H1 (cell line): ENCODE results near the gene SPATS2. TPM values are rescaled to one million over a fixed set of nuclear protein-coding genes. Genes with fewer than 3 reads are reported as not detected.

Experiments
- CTCF ChIA-PET: fragments of 300-600 bp; sonication (Branson Sonifier 250); formaldehyde crosslinking; loops from one replicate; lab custom pipeline; 2021; ENCODE audit not compliant: partially characterized antibody; lab: Charles Lee
- POLR2A ChIA-PET: fragments of 300-600 bp; sonication (Branson Sonifier 250); formaldehyde crosslinking; loops from one replicate; lab custom pipeline; 2021; ENCODE audit warnings: inconsistent platforms; ENCODE audit not compliant: partially characterized antibody; lab: Charles Lee
- DNase-seq, 2 experiments: peaks; one replicate each; pipeline versions ENCODE4 v3.0.0 to v3.0.0-alpha.2; 2010 to 2022; ENCODE audit warnings: low spot score in 2 of 2, low read depth in 1 of 2, mixed read lengths in 1 of 2
- FAIRE-seq: peaks from 2 replicates; lab custom pipeline; 2011; peaks lifted over from hg19 to GRCh38; lab: Jason Lieb, UNC
- H2AFZ ChIP-seq: 2 replicates; pipeline ENCODE4 v1.8.1; 2012; ENCODE audit warnings: low read length, inconsistent platforms
- H2AK5ac ChIP-seq: 2 replicates; pipeline ENCODE4 v1.6.1; 2013; ENCODE audit warnings: low read depth, low read length
- H2BK120ac ChIP-seq: replicated peaks from 2 replicates; pipeline ENCODE3; 2013; ENCODE audit warnings: low read depth, low read length, inconsistent platforms
- H2BK12ac ChIP-seq: 2 replicates; pipeline ENCODE4 v1.6.1; 2013; ENCODE audit warnings: low read depth, low read length
- H2BK15ac ChIP-seq: 2 replicates; pipeline ENCODE4 v1.6.1; 2013; ENCODE audit warnings: low read length
- H2BK20ac ChIP-seq: 2 replicates; pipeline ENCODE4 v1.6.1; 2013; ENCODE audit warnings: low read length
- H2BK5ac ChIP-seq: 2 replicates; pipeline ENCODE4 v1.6.1; 2013; ENCODE audit warnings: low read depth, low read length
- H3K14ac ChIP-seq: 2 replicates; pipeline ENCODE4 v1.6.1; 2013; ENCODE audit warnings: inconsistent platforms; ENCODE audit not compliant: insufficient read length
- H3K18ac ChIP-seq: 2 replicates; pipeline ENCODE4 v1.6.1; 2013; ENCODE audit warnings: low read length; ENCODE audit errors: extremely low read depth
- H3K23ac ChIP-seq: 2 replicates; pipeline ENCODE4 v1.6.1; 2013; ENCODE audit warnings: inconsistent platforms; ENCODE audit not compliant: insufficient read length
- H3K23me2 ChIP-seq: 2 replicates; pipeline ENCODE4 v1.6.1; 2013; ENCODE audit warnings: low read depth, low read length
- H3K27ac ChIP-seq: 2 replicates; pipeline ENCODE4 v1.6.1; 2011; ENCODE audit warnings: low read depth, low read length, inconsistent platforms
- H3K27me3 ChIP-seq, 4 experiments: replicated peaks in 1 of 4; 1 replicate in 1 of 4; 2 replicates in 3 of 4; pipeline versions ENCODE4 v1.6.1 to v1.8.1; 2011 to 2013; ENCODE audit warnings: low read length in 3 of 4, mild to moderate bottlenecking in 3 of 4, inconsistent platforms in 2 of 4, mixed read lengths in 2 of 4, moderate library complexity in 1 of 4; ENCODE audit not compliant: control insufficient read depth in 3 of 4, insufficient read depth in 3 of 4; ENCODE audit errors: extremely low read depth in 1 of 4
- H3K36me3 ChIP-seq, 4 experiments: 2 replicates each; pipeline versions ENCODE4 v1.6.1 to v1.8.1; 2011 to 2013; ENCODE audit warnings: mild to moderate bottlenecking in 4 of 4, low read length in 3 of 4, moderate library complexity in 2 of 4, control low read depth in 1 of 4, inconsistent platforms in 1 of 4; ENCODE audit not compliant: insufficient read depth in 4 of 4, control insufficient read depth in 2 of 4
- H3K4ac ChIP-seq: replicated peaks from 2 replicates; pipeline ENCODE3; 2013; ENCODE audit warnings: low read length, low read depth, mixed read lengths, inconsistent platforms; ENCODE audit not compliant: insufficient read length
- H3K4me1 ChIP-seq, 4 experiments: replicated peaks in 1 of 4; 1 replicate in 1 of 4; 2 replicates in 3 of 4; pipeline versions ENCODE4 v1.6.1 to v1.8.1; 2011 to 2013; ENCODE audit warnings: low read length in 3 of 4, inconsistent platforms in 2 of 4, mixed read lengths in 1 of 4; ENCODE audit not compliant: insufficient read depth in 4 of 4, control insufficient read depth in 3 of 4
- H3K4me2 ChIP-seq, 2 experiments: 2 replicates each; pipeline versions ENCODE4 v1.6.1 to v1.8.1; 2011 to 2013; ENCODE audit warnings: low read depth in 2 of 2, low read length in 2 of 2, control low read depth in 1 of 2, inconsistent platforms in 1 of 2, mild to moderate bottlenecking in 1 of 2; ENCODE audit not compliant: insufficient read depth in 1 of 2
- H3K4me3 ChIP-seq, 4 experiments: fragments of 200-600, 300-600 bp in 1 of 4; sonication (generic), shearing (Covaris generic), sonication (Bioruptor Twin) in 1 of 4; 2 replicates each; pipeline versions ENCODE4 v1.5.1 to v1.8.1; 2011 to 2016; ENCODE audit warnings: low read length in 4 of 4, low read depth in 3 of 4, control low read depth in 2 of 4, inconsistent platforms in 2 of 4, mild to moderate bottlenecking in 2 of 4, mixed read lengths in 1 of 4, moderate library complexity in 1 of 4; ENCODE audit not compliant: insufficient read depth in 2 of 4; ENCODE audit errors: extremely low read depth in 1 of 4
- H3K56ac ChIP-seq: replicated peaks from 2 replicates; pipeline ENCODE3; 2013; ENCODE audit warnings: low read depth, mild to moderate bottlenecking, mixed read lengths, low read length, inconsistent platforms; ENCODE audit not compliant: insufficient read length
- H3K79me1 ChIP-seq: 2 replicates; pipeline ENCODE4 v1.6.1; 2013; ENCODE audit warnings: low read depth, low read length, control low read depth
- H3K79me2 ChIP-seq, 2 experiments: 2 replicates each; pipeline versions ENCODE4 v1.6.1 to v1.8.1; 2012 to 2013; ENCODE audit warnings: low read length in 2 of 2, mild to moderate bottlenecking in 2 of 2, inconsistent platforms in 1 of 2; ENCODE audit not compliant: insufficient read depth in 2 of 2, control insufficient read depth in 1 of 2
- H3K9ac ChIP-seq, 4 experiments: replicated peaks in 1 of 4; 1 replicate in 1 of 4; 2 replicates in 3 of 4; pipeline versions ENCODE4 v1.6.1 to v1.8.1; 2011 to 2013; ENCODE audit warnings: low read depth in 3 of 4, low read length in 3 of 4, control low read depth in 2 of 4, mild to moderate bottlenecking in 2 of 4, moderate library complexity in 2 of 4, inconsistent platforms in 1 of 4; ENCODE audit errors: extremely low read depth in 1 of 4
- H3K9me3 ChIP-seq, 2 experiments: 2 replicates each; pipeline versions ENCODE4 v1.6.1 to v1.8.1; 2012 to 2013; ENCODE audit warnings: mild to moderate bottlenecking in 2 of 2, moderate library complexity in 2 of 2, control low read depth in 1 of 2, inconsistent platforms in 1 of 2, low read depth in 1 of 2, low read length in 1 of 2, mixed read lengths in 1 of 2; ENCODE audit not compliant: insufficient read depth in 2 of 2
- H4K20me1 ChIP-seq, 2 experiments: replicated peaks in 1 of 2; 2 replicates each; pipeline versions ENCODE3 to v1.8.1; 2011 to 2013; ENCODE audit warnings: inconsistent platforms in 2 of 2, low read length in 2 of 2, mild to moderate bottlenecking in 1 of 2; ENCODE audit not compliant: insufficient read depth in 2 of 2, control insufficient read depth in 1 of 2
- H4K5ac ChIP-seq: 2 replicates; pipeline ENCODE4 v1.6.1; 2013; ENCODE audit warnings: low read length, low read depth, mixed read lengths, inconsistent platforms; ENCODE audit not compliant: insufficient read length
- H4K8ac ChIP-seq: 2 replicates; pipeline ENCODE4 v1.8.0; 2013; ENCODE audit warnings: mild to moderate bottlenecking, moderate library complexity, low read length, inconsistent platforms; ENCODE audit not compliant: insufficient read depth; ENCODE audit errors: extremely low read depth
- H4K91ac ChIP-seq: replicated peaks from 2 replicates; pipeline ENCODE3; 2013; ENCODE audit warnings: low read length, mixed read lengths, inconsistent platforms; ENCODE audit not compliant: insufficient read length
- CREB1 ChIP-seq: IDR thresholded peaks from 2 replicates; pipeline ENCODE4 v1.6.1; 2012; ENCODE audit warnings: inconsistent platforms
- EP300 ChIP-seq, 2 experiments: IDR thresholded peaks; 1 replicate in 1 of 2; 2 replicates in 1 of 2; pipeline ENCODE4 v1.6.1; 2011 to 2012; ENCODE audit warnings: low read depth in 2 of 2, low read length in 2 of 2, mild to moderate bottlenecking in 2 of 2, borderline replicate concordance in 1 of 2, inconsistent platforms in 1 of 2, moderate library complexity in 1 of 2
- POU5F1 ChIP-seq: IDR thresholded peaks from 2 replicates; pipeline ENCODE4 v1.6.1; 2011; ENCODE audit warnings: low read depth, mild to moderate bottlenecking, low read length, moderate library complexity
- RBBP5 ChIP-seq: IDR thresholded peaks from 2 replicates; pipeline ENCODE4 v1.7.1; 2012; ENCODE audit warnings: low read depth, mild to moderate bottlenecking, inconsistent platforms, low read length, moderate library complexity, borderline replicate concordance
- SIX5 ChIP-seq: IDR thresholded peaks from 2 replicates; pipeline ENCODE4 v1.6.1; 2011; ENCODE audit warnings: mild to moderate bottlenecking, low read depth, low read length
- SP2 ChIP-seq: IDR thresholded peaks from 2 replicates; pipeline ENCODE4 v1.6.1; 2012; ENCODE audit warnings: mild to moderate bottlenecking, low read length, inconsistent platforms
- WGBS, 2 experiments: shearing (Covaris generic) in 1 of 2; methylation state at CpG; one replicate each; pipeline versions ENCODE4 v1.1.6 to v1.1.7; 2013 to 2015; ENCODE audit warnings: low lambda C conversion rate in 2 of 2, mixed read lengths in 2 of 2, inconsistent platforms in 1 of 2, low coverage in 1 of 2, missing lambda C conversion rate in 1 of 2; ENCODE audit not compliant: insufficient replicate concordance in 2 of 2, insufficient coverage in 1 of 2, insufficient read length in 1 of 2; ENCODE audit errors: extremely low coverage in 1 of 2, missing lambda C conversion rate in 1 of 2; 5-methylcytosine and 5-hydroxymethylcytosine counted together
- polyA plus RNA-seq, 7 experiments: library from polyadenylated mRNA; depleted of rRNA in 3 of 7; stranded (reverse) in 5 of 7; unstranded in 2 of 7; fragments of >200 nt in 5 of 7; fragments of 200-250 nt in 2 of 7; gene quantifications; 1 replicate in 5 of 7; 2 replicates in 1 of 7; 4 replicates in 1 of 7; pipeline versions ENCODE4 v1.2.1 to v1.2.3, GENCODE V29; 2011 to 2013; ENCODE audit warnings: missing spikeins in 2 of 7, mixed read lengths in 2 of 7
- total RNA-seq: library from RNA; stranded (reverse); fragmentation: NEBNext Ultra II Directional; extraction: Animal tissue kit (Norgen Biotek cat#: 25700); gene quantifications from 2 replicates; pipeline ENCODE4 v1.2.1, GENCODE V29; 2021

The SPATS2 gene
- total and polyA plus RNA-seq, 2 of the 8 experiments (the other 6 are each of a cell fraction or from before 2014, with no cell fraction given), result 19.2 to 24.5 TPM

- no peak for TF ChIP-seq CREB1
- no peak for TF ChIP-seq EP300 (IDR thresholded peaks at IDR 0.05; ENCODE audit: borderline replicate concordance in 1 of 2, low read depth in 2 of 2, low read length in 2 of 2)
- TF ChIP-seq SP2, result no peak
- no peak for TF ChIP-seq RBBP5
- no peak for TF ChIP-seq SIX5
- TF ChIP-seq POU5F1, result no peak
- Histone ChIP-seq H4K91ac (no peak overlapping the region), H3K23me2 (no peaks in the 10 kb centered on the region), H2BK20ac (no peak overlapping the region), H3K18ac (no peak overlapping the region), H3K27ac (no peak overlapping the region), H3K23ac (no peak overlapping the region), H2AFZ (no peak overlapping the region), H3K4me1 (no peaks in the 10 kb centered on the region), H4K5ac (no peak overlapping the region), H3K4me3 (no peak overlapping the region), H3K79me1 (no peaks in the 10 kb centered on the region; the same call in 1 of the 2 replicates), H2AK5ac (no peak overlapping the region), H3K79me2 (peaks cover 0 to 2% of the 10 kb centered on the region in 2 experiments; a peak in 2 of 4 replicates), H3K4ac (no peak overlapping the region), H2BK120ac (no peak overlapping the region), H2BK5ac (no peak overlapping the region), H4K20me1 (no peaks in the 10 kb centered on the region), H3K27me3 (no peaks in the 10 kb centered on the region), H2BK15ac (no peak overlapping the region), H3K9me3 (no peaks in the 10 kb centered on the region), H2BK12ac (no peak overlapping the region), H3K9ac (no peak overlapping the region), H3K36me3 (no peaks in the 10 kb centered on the region), H4K8ac (no peak overlapping the region), H3K56ac (no peak overlapping the region), H3K4me2 (no peak overlapping the region), H3K14ac (no peak overlapping the region)
- POLR2A ChIA-PET, result no interaction called here
- CTCF ChIA-PET, result interaction anchor here (0.6 to 1.7 kb wide), 5 partner anchors 21 to 98 kb away, joined by 3 to 8 read pairs (median 4); partner anchors contain the start of gene SPATS2
- WGBS, 2 experiments, result 81% methylated on average over 2 of the region's 2 CpGs; no CpG with 5 or more reads in 1 of the 2 experiments
- FAIRE-seq (no peak), DNase-seq (no peak)
These were observed 88.9 kb downstream of the SPATS2 start for GRCh38 chr12:49456131-49456679.
